Type B pancreatic cell (in vitro differentiated cells): ENCODE data around the gene ELFN1. TPM values are rescaled to one million over a fixed set of nuclear protein-coding genes. Genes with fewer than 3 reads are reported as not detected.

Source experiments
- DNase-seq: peaks from one replicate; pipeline ENCODE4 v3.0.0; 2021; ENCODE audit warnings: mixed read lengths; ENCODE audit not compliant: unreplicated experiment; ENCODE audit errors: extremely low spot score
- H3K27ac Mint-ChIP-seq: 2 replicates; pipeline ENCODE4 v1.8.0; 2021; ENCODE audit warnings: mild to moderate bottlenecking, mixed read lengths
- H3K27me3 Mint-ChIP-seq: 2 replicates; pipeline ENCODE4 v1.8.0; 2021; ENCODE audit warnings: mixed read lengths
- H3K36me3 Mint-ChIP-seq: 2 replicates; pipeline ENCODE4 v1.8.0; 2021; ENCODE audit warnings: mixed read lengths
- H3K4me1 Mint-ChIP-seq: one replicate; pipeline ENCODE4 v1.8.0; 2021; ENCODE audit warnings: mixed read lengths; ENCODE audit not compliant: unreplicated experiment
- H3K4me3 Mint-ChIP-seq: 2 replicates; pipeline ENCODE4 v1.8.0; 2021; ENCODE audit warnings: mild to moderate bottlenecking, mixed read lengths
- H3K9me3 Mint-ChIP-seq: 2 replicates; pipeline ENCODE4 v1.8.0; 2021; ENCODE audit warnings: mixed read lengths
- total RNA-seq: library from RNA; stranded (reverse); gene quantifications from 2 replicates; pipeline ENCODE4 v1.2.1, GENCODE V29; 2021; ENCODE audit warnings: low replicate concordance
- TF ChIP-seq, protein P1 (sequence below): fragments of 200-600 bp; sonication (generic); conservative IDR thresholded peaks from 2 replicates; pipeline ENCODE4 v1.5.0; 2021; ENCODE audit warnings: antibody characterized with exemption, mild to moderate bottlenecking

Gene ELFN1
- total RNA-seq, 1 donor from 2014 or later, result 5.8 TPM

DNA sequence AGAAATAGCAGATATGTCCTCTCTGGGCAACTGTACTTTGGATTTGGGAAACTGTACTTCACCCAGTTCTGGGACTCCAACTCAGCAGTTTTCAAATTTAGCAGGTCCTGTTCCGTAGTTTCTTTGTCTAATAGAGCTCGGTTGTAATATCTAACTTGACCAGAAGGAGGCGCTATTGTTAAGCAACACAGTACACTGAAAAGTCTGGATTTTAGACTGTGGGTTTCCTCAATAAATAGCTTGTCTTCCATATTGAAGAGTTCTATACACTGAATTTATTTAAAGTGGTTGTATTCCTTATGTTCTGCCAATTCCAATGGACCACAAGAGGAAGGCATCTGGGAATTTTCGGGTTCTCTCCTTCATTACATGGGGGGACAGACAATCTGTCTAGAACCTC is 39.8 kb downstream of the ELFN1 start:
- Mint-ChIP-seq H3K9me3 (no peaks in the 10 kb centered on the region), H3K4me3 (no peak overlapping the region), H3K27me3 (peaks cover 5% of the 10 kb centered on the region), H3K36me3 (peaks cover 4% of the 10 kb centered on the region), H3K27ac (no peak overlapping the region), H3K4me1 (peaks cover 13% of the 10 kb centered on the region)
- DNase-seq, result no peak
- TF ChIP-seq, protein P1, sequence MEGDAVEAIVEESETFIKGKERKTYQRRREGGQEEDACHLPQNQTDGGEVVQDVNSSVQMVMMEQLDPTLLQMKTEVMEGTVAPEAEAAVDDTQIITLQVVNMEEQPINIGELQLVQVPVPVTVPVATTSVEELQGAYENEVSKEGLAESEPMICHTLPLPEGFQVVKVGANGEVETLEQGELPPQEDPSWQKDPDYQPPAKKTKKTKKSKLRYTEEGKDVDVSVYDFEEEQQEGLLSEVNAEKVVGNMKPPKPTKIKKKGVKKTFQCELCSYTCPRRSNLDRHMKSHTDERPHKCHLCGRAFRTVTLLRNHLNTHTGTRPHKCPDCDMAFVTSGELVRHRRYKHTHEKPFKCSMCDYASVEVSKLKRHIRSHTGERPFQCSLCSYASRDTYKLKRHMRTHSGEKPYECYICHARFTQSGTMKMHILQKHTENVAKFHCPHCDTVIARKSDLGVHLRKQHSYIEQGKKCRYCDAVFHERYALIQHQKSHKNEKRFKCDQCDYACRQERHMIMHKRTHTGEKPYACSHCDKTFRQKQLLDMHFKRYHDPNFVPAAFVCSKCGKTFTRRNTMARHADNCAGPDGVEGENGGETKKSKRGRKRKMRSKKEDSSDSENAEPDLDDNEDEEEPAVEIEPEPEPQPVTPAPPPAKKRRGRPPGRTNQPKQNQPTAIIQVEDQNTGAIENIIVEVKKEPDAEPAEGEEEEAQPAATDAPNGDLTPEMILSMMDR, result peak; percentile 71

DNA sequence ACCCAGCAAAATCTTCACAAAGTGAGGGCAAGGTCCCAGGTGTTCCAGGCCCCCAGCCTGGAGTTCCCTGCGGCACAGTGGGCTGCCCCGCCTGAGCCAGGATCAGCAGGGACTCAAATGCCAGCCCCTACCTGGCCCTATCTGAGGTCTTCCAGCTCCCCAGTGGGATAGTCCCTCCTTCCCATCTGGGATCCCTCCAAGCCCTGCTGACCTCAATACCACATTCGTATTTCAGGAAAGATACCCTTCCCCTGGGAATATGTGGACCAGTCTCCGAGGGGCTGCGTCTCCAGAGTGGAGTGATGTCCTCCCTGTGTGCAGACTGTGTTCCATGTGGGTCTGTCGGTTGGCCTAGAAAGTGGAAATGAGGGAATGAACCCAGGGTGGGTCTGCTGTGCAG is 40.9 kb downstream of the ELFN1 start:
- peaks cover 19% of the 10 kb centered on the region for H3K4me1 Mint-ChIP-seq
- no peak overlapping the region for H3K4me3 Mint-ChIP-seq
- DNase-seq, result no peak
- no peak overlapping the region for H3K27ac Mint-ChIP-seq
- TF ChIP-seq, protein P1, result no peak
- H3K9me3 Mint-ChIP-seq, result no peaks in the 10 kb centered on the region
- peaks cover 7% of the 10 kb centered on the region for H3K27me3 Mint-ChIP-seq
- peaks cover 4% of the 10 kb centered on the region for H3K36me3 Mint-ChIP-seq

DNA sequence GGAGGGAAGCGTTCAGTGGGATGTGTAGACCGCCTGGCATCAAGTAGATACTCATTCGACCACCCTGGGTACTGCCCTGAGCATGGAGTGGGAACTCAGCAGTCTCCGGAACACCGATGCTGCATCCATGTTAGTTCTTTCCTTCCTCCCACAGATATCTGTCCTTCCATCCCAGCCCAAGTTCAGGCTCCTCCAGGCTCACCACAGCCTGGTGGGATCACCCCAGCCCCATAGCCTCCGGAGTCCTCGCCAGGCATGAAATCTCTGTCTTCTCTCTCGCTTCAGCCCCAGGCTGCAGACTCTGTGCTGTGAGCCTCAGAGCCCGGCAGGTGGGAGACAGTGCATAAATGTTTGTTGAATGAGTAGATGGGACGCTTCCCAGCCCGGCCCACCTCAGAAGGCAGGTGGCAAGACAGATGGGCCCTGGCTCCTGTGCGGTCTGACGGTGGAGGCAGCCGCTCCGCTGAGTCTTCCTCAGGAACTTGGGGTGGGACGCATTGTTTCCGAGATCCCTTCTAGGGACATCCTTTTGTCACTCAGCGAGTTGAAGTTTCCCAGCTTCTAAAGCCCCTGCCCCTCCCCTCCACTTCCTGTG is 42.9 kb downstream of the ELFN1 start:
- TF ChIP-seq, protein P1, result no peak
- Mint-ChIP-seq H3K4me1 (peaks cover 31% of the 10 kb centered on the region), H3K27me3 (peaks cover 7% of the 10 kb centered on the region), H3K36me3 (peaks cover 4% of the 10 kb centered on the region), H3K4me3 (no peak overlapping the region), H3K9me3 (no peaks in the 10 kb centered on the region), H3K27ac (no peak overlapping the region)
- no peak for DNase-seq

DNA sequence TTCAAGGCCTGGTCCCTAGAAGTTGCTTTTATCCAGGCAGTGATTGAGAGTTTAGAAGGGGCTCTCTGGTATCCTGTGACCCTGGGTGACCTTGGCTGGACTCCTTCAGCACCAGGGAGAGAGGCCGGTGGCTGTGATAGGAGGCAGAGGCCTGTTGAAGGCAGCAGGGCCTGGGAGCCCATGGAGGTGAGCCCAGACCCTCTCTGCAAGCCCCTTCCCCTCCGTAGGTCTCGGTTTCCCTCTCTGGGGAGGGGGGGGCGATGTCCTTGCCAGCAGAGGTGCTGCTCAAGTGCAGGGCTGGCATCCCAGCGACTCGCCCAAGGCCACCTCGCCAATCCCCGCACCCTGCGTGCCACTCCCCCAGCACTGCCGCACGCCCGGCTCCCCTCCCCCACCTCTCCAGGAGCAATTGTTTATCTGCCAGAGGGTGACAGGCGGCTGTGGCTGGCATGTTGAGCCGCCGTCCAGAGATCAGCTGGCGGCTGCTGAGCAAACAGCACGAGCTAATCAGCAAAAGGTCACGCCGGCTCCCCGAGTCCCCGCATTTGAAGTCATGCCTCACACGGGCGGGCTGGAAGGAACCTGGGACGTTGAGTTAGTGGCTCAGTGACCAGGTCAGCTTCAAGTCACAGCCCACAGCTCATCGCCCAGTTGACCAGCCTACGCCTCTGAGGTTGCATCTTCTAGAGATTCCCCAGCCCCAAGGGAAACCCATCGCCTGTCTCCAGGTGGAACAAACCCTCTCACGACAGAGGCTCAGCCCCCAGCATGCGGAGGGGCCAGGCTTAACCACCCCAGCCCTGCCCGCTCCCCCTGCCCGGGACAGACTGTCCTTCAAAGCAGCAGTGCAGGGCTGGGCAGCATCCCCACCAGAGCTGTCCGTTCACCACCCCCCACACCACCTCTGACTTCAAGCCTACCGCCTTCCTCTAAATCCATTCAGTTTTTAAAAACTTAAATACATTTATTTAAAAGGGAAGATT is 43.7 kb downstream of the ELFN1 start:
- Mint-ChIP-seq H3K9me3 (no peaks in the 10 kb centered on the region), H3K36me3 (peaks cover 4% of the 10 kb centered on the region), H3K27ac (no peak overlapping the region), H3K4me3 (no peak overlapping the region), H3K27me3 (peaks cover 7% of the 10 kb centered on the region), H3K4me1 (peaks cover 31% of the 10 kb centered on the region)
- peak; percentile 70 for DNase-seq
- TF ChIP-seq, protein P1, result no peak

DNA sequence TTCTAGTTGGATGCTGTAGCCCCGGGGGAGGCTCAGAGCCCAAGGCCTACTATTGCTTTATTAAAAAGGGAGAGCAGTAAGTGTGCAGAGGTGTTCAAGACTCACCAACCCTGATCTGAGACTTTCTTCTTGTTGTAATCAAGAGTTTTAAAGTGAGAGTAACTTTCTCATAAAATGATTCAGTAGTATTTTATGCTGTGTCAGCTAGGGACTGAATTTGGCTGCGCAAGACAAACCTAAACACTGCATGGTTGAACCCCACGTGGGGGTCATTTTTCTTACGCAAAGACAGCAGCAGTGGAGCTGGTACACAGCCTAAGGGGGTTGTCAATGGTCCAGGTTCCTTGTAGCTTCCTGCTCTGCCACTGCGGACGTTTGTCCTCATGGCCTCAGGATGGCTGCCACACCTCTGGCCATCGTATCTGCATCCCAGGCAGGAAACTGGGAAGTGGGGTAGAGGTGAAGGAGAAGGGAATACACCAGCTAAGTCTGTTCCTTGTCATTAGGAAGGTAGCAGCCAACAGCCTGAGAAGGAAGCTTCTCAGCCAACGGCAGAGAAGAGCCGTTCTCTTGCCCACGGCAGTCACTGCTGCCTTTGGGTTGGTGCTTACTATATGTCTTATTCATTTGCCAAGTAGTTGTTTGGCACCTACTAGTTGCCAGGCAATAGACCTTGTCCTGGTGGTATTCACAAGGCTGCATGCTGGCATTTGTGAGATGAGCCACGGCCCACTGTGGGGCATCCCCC is 44.7 kb downstream of the ELFN1 start:
- H3K4me3 Mint-ChIP-seq, result no peak overlapping the region
- no peak overlapping the region for H3K27ac Mint-ChIP-seq
- H3K9me3 Mint-ChIP-seq, result no peaks in the 10 kb centered on the region
- H3K36me3 Mint-ChIP-seq, result peaks cover 3% of the 10 kb centered on the region
- TF ChIP-seq, protein P1, result no peak
- DNase-seq, result no peak
- H3K4me1 Mint-ChIP-seq, result peaks cover 31% of the 10 kb centered on the region
- peaks cover 7% of the 10 kb centered on the region for H3K27me3 Mint-ChIP-seq
